IMR-90 (cell line): Measurements from ENCODE around the gene CST4. TPM values are rescaled to one million over a fixed set of nuclear protein-coding genes. Genes with fewer than 3 reads are reported as not detected.

Experiments
- ATAC-seq: fragments of 200-7000 bp; cut with Tn5 transposase; 2 replicates; pipeline ENCODE4 v1.9.1; 2020; ENCODE audit warnings: low read depth, mild to moderate bottlenecking, moderate library complexity
- BruUV-seq: library from RNA; stranded (reverse); fragments of 400-500 nt; replicated peaks from 2 replicates; lab custom pipeline; 2021; lab: Mats Ljungman, UMichigan
- CTCF ChIA-PET: fragments of 300-600 bp; formaldehyde crosslinking; extraction: SDS; loops from one replicate; lab custom pipeline; 2021; ENCODE audit warnings: antibody characterized with exemption; lab: Yijun Ruan, JAX
- POLR2A ChIA-PET: fragments of 300-600 bp; sonication (Branson Sonifier 250); formaldehyde crosslinking; loops from one replicate; lab custom pipeline; 2022; ENCODE audit warnings: antibody characterized with exemption; ENCODE audit not compliant: unreplicated experiment; lab: Charles Lee
- DNase-seq: peaks from one replicate; pipeline ENCODE4 v3.0.0; 2013
- H2AFZ ChIP-seq: replicated peaks from 2 replicates; pipeline ENCODE3; 2013; ENCODE audit warnings: low read length, mild to moderate bottlenecking; ENCODE audit not compliant: poor library complexity
- H2AK5ac ChIP-seq: 2 replicates; pipeline ENCODE4 v1.6.1; 2013; ENCODE audit warnings: low read depth, low read length, inconsistent platforms
- H2AK9ac ChIP-seq: replicated peaks from 2 replicates; pipeline ENCODE3; 2013; ENCODE audit warnings: mild to moderate bottlenecking, low read depth, low read length, moderate library complexity; ENCODE audit not compliant: poor library complexity
- H2BK120ac ChIP-seq: 2 replicates; pipeline ENCODE4 v1.6.1; 2013; ENCODE audit warnings: low read depth, low read length, inconsistent platforms
- H2BK15ac ChIP-seq: 3 replicates; pipeline ENCODE4 v1.6.1; 2013; ENCODE audit warnings: low read depth, low read length, inconsistent platforms
- H2BK20ac ChIP-seq: 2 replicates; pipeline ENCODE4 v1.6.1; 2013; ENCODE audit warnings: low read depth, mild to moderate bottlenecking, inconsistent platforms, low read length, moderate library complexity
- H2BK5ac ChIP-seq: 2 replicates; pipeline ENCODE4 v1.6.1; 2013; ENCODE audit warnings: mild to moderate bottlenecking, low read depth, low read length, inconsistent platforms; ENCODE audit not compliant: poor library complexity, severe bottlenecking
- H3K14ac ChIP-seq: replicated peaks from 2 replicates; pipeline ENCODE4 v1.6.1; 2013; ENCODE audit warnings: low read depth, low read length, inconsistent platforms
- H3K18ac ChIP-seq: 2 replicates; pipeline ENCODE4 v1.6.1; 2013; ENCODE audit warnings: low read depth, low read length, control low read depth
- H3K23ac ChIP-seq: 2 replicates; pipeline ENCODE4 v1.6.1; 2013; ENCODE audit warnings: low read depth, low read length, inconsistent platforms
- H3K27ac ChIP-seq: 2 replicates; pipeline ENCODE4 v1.5.1; 2013; ENCODE audit warnings: mild to moderate bottlenecking, control low read depth, low read length; ENCODE audit not compliant: insufficient read depth
- H3K27me3 ChIP-seq: 2 replicates; pipeline ENCODE4 v1.6.1; 2013; ENCODE audit warnings: low read length; ENCODE audit not compliant: control insufficient read depth, insufficient read depth
- H3K36me3 ChIP-seq: 2 replicates; pipeline ENCODE4 v1.6.1; 2013; ENCODE audit warnings: low read length, mixed read lengths; ENCODE audit not compliant: control insufficient read depth, insufficient read depth
- H3K4ac ChIP-seq: 2 replicates; pipeline ENCODE4 v1.6.1; 2013; ENCODE audit warnings: low read depth, low read length, inconsistent platforms
- H3K4me1 ChIP-seq: 2 replicates; pipeline ENCODE4 v1.6.1; 2013; ENCODE audit warnings: low read length, mixed read lengths; ENCODE audit not compliant: control insufficient read depth, insufficient read depth
- H3K4me2 ChIP-seq: 2 replicates; pipeline ENCODE4 v1.6.1; 2013; ENCODE audit warnings: low read depth, mild to moderate bottlenecking, control low read depth, low read length, moderate library complexity
- H3K4me3 ChIP-seq: 2 replicates; pipeline ENCODE4 v1.5.1; 2013; ENCODE audit warnings: low read depth, mild to moderate bottlenecking, control low read depth, low read length, moderate library complexity; ENCODE audit not compliant: insufficient read depth
- H3K56ac ChIP-seq: 2 replicates; pipeline ENCODE4 v1.6.1; 2013; ENCODE audit warnings: low read length, inconsistent platforms; ENCODE audit not compliant: insufficient read depth; ENCODE audit errors: extremely low read depth
- H3K79me1 ChIP-seq, 2 experiments: 2 replicates each; pipeline ENCODE4 v1.6.1; 2013; ENCODE audit warnings: low read length in 2 of 2, inconsistent platforms in 1 of 2, low read depth in 1 of 2
- H3K9ac ChIP-seq: 2 replicates; pipeline ENCODE4 v1.6.1; 2013; ENCODE audit warnings: low read depth, low read length, control low read depth
- H3K9me1 ChIP-seq: 2 replicates; pipeline ENCODE4 v1.6.1; 2013; ENCODE audit warnings: low read length, inconsistent platforms; ENCODE audit not compliant: insufficient read depth
- H3K9me3 ChIP-seq: 2 replicates; pipeline ENCODE4 v1.6.1; 2013; ENCODE audit warnings: low read length; ENCODE audit not compliant: control insufficient read depth, insufficient read depth
- H4K20me1 ChIP-seq: 2 replicates; pipeline ENCODE4 v1.6.1; 2013; ENCODE audit warnings: low read length, inconsistent platforms; ENCODE audit not compliant: insufficient read depth
- H4K5ac ChIP-seq: 2 replicates; pipeline ENCODE4 v1.6.1; 2013; ENCODE audit warnings: mild to moderate bottlenecking, low read depth, low read length, control low read depth
- H4K8ac ChIP-seq, 2 experiments: 2 replicates each; pipeline ENCODE4 v1.6.1; 2013; ENCODE audit warnings: low read depth in 2 of 2, low read length in 2 of 2, control low read depth in 1 of 2, inconsistent platforms in 1 of 2
- H4K91ac ChIP-seq: 2 replicates; pipeline ENCODE4 v1.6.1; 2013; ENCODE audit warnings: low read depth, low read length, inconsistent platforms; ENCODE audit not compliant: insufficient read depth
- CEBPB ChIP-seq: IDR thresholded peaks from 2 replicates; pipeline ENCODE4 v1.6.1; 2012; ENCODE audit warnings: low read depth, low read length, improper control_type of control experiment
- CHD1 ChIP-seq: IDR thresholded peaks from 2 replicates; pipeline ENCODE4 v1.6.1; 2012; ENCODE audit warnings: low read depth, low read length, improper control_type of control experiment
- CTCF ChIP-seq: conservative IDR thresholded peaks from 2 replicates; pipeline ENCODE4 v1.5.1; 2012; ENCODE audit warnings: mild to moderate bottlenecking, low read depth, low read length, improper control_type of control experiment
- ELK1 ChIP-seq: fragments of 150-350 bp; IDR thresholded peaks from 2 replicates; pipeline ENCODE4 v1.6.1; 2016; ENCODE audit warnings: low read depth, mild to moderate bottlenecking, low read length, moderate library complexity, borderline replicate concordance
- FOS ChIP-seq: fragments of 150-350 bp; IDR thresholded peaks from 2 replicates; pipeline ENCODE4 v1.6.1; 2016; ENCODE audit warnings: low read depth, low read length
- MAFK ChIP-seq: IDR thresholded peaks from 2 replicates; pipeline ENCODE4 v1.6.1; 2012; ENCODE audit warnings: low read depth, low read length, improper control_type of control experiment
- MAZ ChIP-seq: IDR thresholded peaks from 2 replicates; pipeline ENCODE4 v1.6.1; 2012; ENCODE audit warnings: low read depth, mild to moderate bottlenecking, low read length, improper control_type of control experiment, moderate library complexity, borderline replicate concordance
- POLR2A ChIP-seq: IDR thresholded peaks from 2 replicates; pipeline ENCODE4 v1.6.1; 2012; ENCODE audit warnings: mild to moderate bottlenecking, low read depth, low read length
- RAD21 ChIP-seq: IDR thresholded peaks from 2 replicates; pipeline ENCODE4 v1.6.1; 2012; ENCODE audit warnings: low read length, improper control_type of control experiment
- RCOR1 ChIP-seq: IDR thresholded peaks from 2 replicates; pipeline ENCODE4 v1.6.1; 2012; ENCODE audit warnings: mild to moderate bottlenecking, low read length, improper control_type of control experiment; ENCODE audit not compliant: insufficient replicate concordance
- SMC3 ChIP-seq: fragments of 150-350 bp; IDR thresholded peaks from 2 replicates; pipeline ENCODE4 v1.6.1; 2016; ENCODE audit warnings: low read depth, mild to moderate bottlenecking, antibody characterized with exemption, low read length, moderate library complexity
- USF2 ChIP-seq: fragments of 150-350 bp; IDR thresholded peaks from 2 replicates; pipeline ENCODE4 v1.6.1; 2017; ENCODE audit warnings: mild to moderate bottlenecking, antibody characterized with exemption, low read length, low read depth
- WGBS, 2 experiments: methylation state at CpG; one replicate each; pipeline versions ENCODE4 v1.1.5 to v1.1.7; 2013; ENCODE audit warnings: missing lambda C conversion rate in 2 of 2; ENCODE audit not compliant: insufficient read length in 1 of 2; ENCODE audit errors: extremely low coverage in 2 of 2; 5-methylcytosine and 5-hydroxymethylcytosine counted together
- dilution Hi-C: fragments of 300-500 bp; cut with HindIII; formaldehyde crosslinking; loops from one replicate; pipeline ENCODE4 v1.14.3; 2018; ENCODE audit warnings: low sequenced_read_pairs; ENCODE audit not compliant: unreplicated experiment
- in situ Hi-C: fragments of 300-500 bp; cut with MboI; formaldehyde crosslinking; loops from 3 replicates; pipeline ENCODE4 v1.14.3; 2019; ENCODE audit warnings: low sequenced_read_pairs, inconsistent platforms, mixed read lengths
- intact Hi-C: fragments of 100-400 bp; cut with micrococcal nuclease; formaldehyde crosslinking; loops from 2 replicates; pipeline ENCODE4 v1.10.0; 2022
- polyA plus RNA-seq, 3 experiments: library from polyadenylated mRNA; depleted of rRNA; stranded (reverse); fragments of >200 nt; gene quantifications; 2 replicates each; pipeline ENCODE4 v1.2.3, GENCODE V29; 2012; ENCODE audit warnings: low replicate concordance in 1 of 3
- total RNA-seq: library from RNA; depleted of rRNA; stranded (reverse); fragments of >200 nt; gene quantifications from 2 replicates; pipeline ENCODE4 v1.2.3, GENCODE V29; 2012

CST4 gene
- total and polyA plus RNA-seq, 2 of the 4 experiments (the other 2 are of a cell fraction), result not detected

- dilution Hi-C loops, result no loop called here
- no peaks in the 10 kb centered on the region for H4K20me1 ChIP-seq
Measured at GRCh38 chr20:23662276-23662870, 26.5 kb downstream of the CST4 start.

More at GRCh38 chr20:23662276-23662870, 26.5 kb downstream of the CST4 start:
- Histone ChIP-seq H3K27ac (no peak overlapping the region), H2BK20ac (no peak overlapping the region), H4K91ac (no peak overlapping the region), H3K56ac (no peak overlapping the region), H3K14ac (no peak overlapping the region), H3K4me1 (peaks cover 5% of the 10 kb centered on the region), H2BK15ac (no peak overlapping the region), H3K4me3 (no peak overlapping the region), H3K9me3 (no peaks in the 10 kb centered on the region), H3K9me1 (no peaks in the 10 kb centered on the region), H3K79me1 (no peaks in the 10 kb centered on the region), H3K36me3 (no peaks in the 10 kb centered on the region), H3K18ac (no peak overlapping the region), H2BK5ac (no peak overlapping the region), H3K23ac (no peak overlapping the region), H4K8ac (no peak overlapping the region), H3K27me3 (peaks cover 6% of the 10 kb centered on the region), H2AK5ac (no peak overlapping the region), H3K4me2 (no peak overlapping the region), H3K9ac (no peak overlapping the region), H2AK9ac (no peak overlapping the region), H2BK120ac (no peak overlapping the region), H2AFZ (no peak overlapping the region), H4K5ac (no peak overlapping the region), H3K4ac (no peak overlapping the region)
- intact Hi-C loops, result loop anchor here (10.0 kb wide), 1 partner anchor 62 kb away; no protein-coding TSS in a partner anchor
- ChIA-PET POLR2A (no interaction called here), CTCF (interaction anchor here (0.8 kb wide), 1 partner anchor 65 kb away, joined by 3 read pairs; no protein-coding TSS in a partner anchor)
- WGBS, 2 experiments, result 50% methylated on average over 2 of the region's 9 CpGs; no CpG with 5 or more reads in 1 of the 2 experiments
- no peak for ATAC-seq
- no TSS peak for BruUV-seq
- no peak for DNase-seq
- in situ Hi-C loops, result loop anchor here (10.0 kb wide), 1 partner anchor 332 kb away; no protein-coding TSS in a partner anchor
- TF ChIP-seq CEBPB (no peak), FOS (no peak), CHD1 (no peak), USF2 (no peak), CTCF (no peak), RCOR1 (no peak), MAFK (no peak), ELK1 (no peak), RAD21 (no peak), SMC3 (no peak), POLR2A (no peak), MAZ (no peak)
